GM19328 (cell line): ENCODE measurements around the gene ALDOA.
"Not testable (repeated sequence)": the region's sequence is repeated elsewhere in the genome, so short reads cannot be mapped to it uniquely, and the experiment has no call there.

Experiments
- ATAC-seq: cut with Tn5 transposase; IDR thresholded peaks from one replicate; pipeline ENCODE4 v1.9.1; 2021; ENCODE audit warnings: mild to moderate bottlenecking, moderate library complexity; ENCODE audit not compliant: unreplicated experiment

Gene ALDOA

GRCh38 chr16:30040690-30041089 lies 24.9 kb upstream of the ALDOA start:
- ATAC-seq, result not testable (repeated sequence)

DNA sequence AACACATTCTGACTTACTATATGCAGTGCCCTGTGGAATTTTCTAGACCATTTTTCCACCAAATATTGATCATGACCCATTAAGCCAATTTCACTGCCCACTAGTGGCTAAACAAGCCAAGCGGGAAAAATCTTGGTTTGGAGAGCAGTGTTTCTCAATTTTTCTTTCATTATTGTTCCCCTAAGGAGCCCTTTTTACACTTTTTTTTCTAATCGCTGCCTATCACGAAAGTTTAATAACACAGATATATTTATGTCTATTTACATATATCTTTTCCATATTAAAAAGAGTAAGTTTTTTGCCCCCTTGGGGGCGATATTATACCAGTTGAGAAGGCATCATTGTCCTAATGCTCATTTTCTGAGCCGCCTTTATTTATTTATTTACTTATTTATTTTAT lies 23.7 kb upstream of the ALDOA start:
- ATAC-seq, result no peak

DNA sequence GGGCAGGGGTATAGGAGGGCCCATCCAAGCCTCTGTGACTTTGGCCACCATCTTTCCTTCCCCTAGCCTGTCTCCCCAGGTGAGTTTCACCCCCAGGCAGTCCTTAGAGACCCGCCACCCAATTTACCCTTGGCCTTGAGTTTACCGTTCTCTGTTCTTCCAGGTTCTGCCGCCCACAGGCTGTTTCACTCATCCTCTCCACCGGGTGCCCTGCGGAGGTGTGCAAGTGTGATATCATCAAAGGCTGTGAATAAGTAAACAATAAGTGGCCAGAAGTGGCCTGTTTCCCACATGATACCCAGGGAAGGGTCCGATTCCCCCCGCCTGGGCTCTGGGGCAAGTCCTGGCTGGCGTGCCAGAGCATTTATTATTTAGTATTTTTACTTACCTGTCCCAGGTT lies 19.4 kb upstream of the ALDOA start:
- ATAC-seq, result no peak

GRCh38 chr16:30046588-30046987 lies 19.0 kb upstream of the ALDOA start:
- no peak for ATAC-seq

GRCh38 chr16:30049871-30050270 lies 15.7 kb upstream of the ALDOA start:
- ATAC-seq, result no peak

DNA sequence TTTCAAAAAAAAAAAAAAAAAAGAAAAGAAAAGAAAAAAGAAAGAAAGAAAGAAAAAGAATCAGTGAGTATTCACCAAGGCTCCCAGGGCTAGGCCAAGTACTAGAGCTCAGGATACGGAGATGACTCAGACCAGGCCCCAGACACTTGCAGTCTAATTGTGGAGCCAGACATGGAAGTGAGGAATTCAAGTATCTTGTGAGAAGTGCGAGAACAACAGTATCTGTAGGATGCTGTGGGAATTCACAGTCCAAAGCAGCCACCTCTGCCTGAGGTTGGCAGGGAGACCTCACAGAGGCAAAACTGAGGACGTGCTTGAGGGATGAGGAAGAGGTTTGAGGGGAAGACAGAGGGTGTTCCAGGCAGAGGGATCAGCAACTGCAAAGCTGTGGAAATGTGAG lies 14.0 kb upstream of the ALDOA start:
- no peak for ATAC-seq

GRCh38 chr16:30052671-30053372 lies 12.7 kb upstream of the ALDOA start:
- ATAC-seq, result no peak

- ATAC-seq, result no peak
These were observed 12.1 kb upstream of the ALDOA start for GRCh38 chr16:30053376-30054015.

GRCh38 chr16:30054451-30054850 lies 11.1 kb upstream of the ALDOA start:
- no peak for ATAC-seq

GRCh38 chr16:30054959-30055553 lies 10.5 kb upstream of the ALDOA start:
- ATAC-seq, result no peak

DNA sequence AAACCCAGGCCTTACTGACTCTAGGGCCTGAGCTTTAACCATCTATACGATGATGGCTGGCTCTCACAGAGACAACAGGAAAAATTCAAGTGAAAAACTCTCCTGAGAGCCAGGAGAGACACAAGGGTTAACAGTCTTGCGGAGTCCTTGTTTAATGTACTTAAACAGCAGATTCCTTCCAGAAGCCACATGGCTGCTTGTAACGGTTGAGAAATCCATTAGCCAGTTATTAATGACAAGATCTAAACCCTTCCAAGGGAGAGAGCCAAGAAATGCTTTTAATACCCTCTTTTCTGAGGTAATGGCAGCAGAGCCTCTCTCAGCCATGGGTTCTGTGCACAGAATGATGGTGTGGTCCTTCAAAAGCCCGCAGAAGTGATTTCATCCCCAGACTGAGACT lies 5.2 kb upstream of the ALDOA start:
- no peak for ATAC-seq

DNA sequence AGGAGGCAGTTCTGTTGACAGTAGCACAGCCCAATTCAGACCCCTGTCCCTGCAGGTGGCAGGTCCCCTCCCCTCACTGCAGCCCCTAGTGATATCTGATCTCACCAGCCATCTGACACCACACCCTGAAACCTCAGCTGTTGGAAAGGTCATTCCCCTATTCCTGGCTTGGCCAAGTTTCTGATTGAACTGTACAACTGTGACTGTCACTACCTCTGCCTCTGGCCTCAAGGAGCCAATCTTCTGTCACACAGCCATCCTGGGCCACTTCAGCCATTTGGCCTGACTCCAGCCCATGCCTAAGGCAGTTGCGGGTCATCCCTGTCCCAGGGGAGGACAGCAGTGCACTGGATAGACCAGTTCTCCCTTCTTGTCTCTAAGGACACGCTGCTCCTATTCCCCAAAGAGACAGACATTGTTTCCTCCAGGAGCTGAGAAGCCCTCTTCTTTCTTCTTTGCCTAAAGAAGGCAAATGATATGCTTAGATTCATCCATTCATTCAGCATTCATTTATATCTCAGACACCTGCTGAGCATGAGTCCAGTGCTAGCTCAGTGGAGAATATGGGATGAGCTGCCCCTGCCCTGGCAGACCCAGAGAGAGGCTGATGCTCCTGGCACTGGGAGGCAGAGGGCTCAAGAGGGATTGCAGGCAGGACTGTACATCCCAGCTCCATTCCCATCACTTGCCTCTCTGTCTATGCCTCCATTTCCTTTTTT lies 4.6 kb upstream of the ALDOA start:
- ATAC-seq, result no peak

GRCh38 chr16:30063278-30063892 lies 2.2 kb upstream of the ALDOA start:
- no peak for ATAC-seq

DNA sequence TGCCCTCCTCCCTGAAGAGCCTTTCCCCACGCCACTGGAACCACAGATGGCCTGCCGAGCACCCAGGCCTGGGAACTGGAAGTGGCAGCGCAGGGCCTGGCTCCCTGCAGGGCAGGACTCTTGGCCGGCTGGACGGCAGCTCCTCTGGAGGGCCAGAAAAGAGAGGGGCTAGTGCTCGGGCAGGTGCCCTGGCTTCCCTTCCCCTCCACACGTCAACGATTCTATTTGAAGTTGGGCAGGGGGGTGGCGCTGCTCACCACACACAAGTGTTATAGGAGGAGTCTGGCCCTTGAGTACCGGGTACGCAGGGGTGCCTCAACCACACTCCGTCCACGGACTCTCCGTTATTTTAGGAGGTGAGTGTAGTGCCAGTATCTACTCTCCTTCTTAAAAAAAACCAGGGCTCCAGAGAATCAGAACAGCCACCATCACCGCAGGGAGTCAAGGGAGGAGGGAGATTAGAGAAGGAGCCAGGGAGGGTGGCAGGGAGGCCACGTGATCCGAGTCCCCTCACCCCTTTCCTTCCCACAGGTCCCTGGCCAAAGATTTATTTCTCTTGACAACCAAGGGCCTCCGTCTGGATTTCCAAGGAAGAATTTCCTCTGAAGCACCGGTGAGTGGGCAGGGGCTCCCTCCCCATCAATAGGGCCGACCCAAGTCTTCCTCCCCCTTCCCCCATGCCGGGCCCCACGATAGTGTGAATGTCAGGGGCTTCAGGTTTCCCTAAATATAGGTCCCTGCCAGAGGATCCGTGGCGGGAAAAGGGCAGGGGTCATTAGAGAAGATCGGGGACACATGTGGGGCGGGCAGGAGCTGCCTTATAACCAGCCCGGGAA lies 1.4 kb upstream of the ALDOA start:
- no peak for ATAC-seq

DNA sequence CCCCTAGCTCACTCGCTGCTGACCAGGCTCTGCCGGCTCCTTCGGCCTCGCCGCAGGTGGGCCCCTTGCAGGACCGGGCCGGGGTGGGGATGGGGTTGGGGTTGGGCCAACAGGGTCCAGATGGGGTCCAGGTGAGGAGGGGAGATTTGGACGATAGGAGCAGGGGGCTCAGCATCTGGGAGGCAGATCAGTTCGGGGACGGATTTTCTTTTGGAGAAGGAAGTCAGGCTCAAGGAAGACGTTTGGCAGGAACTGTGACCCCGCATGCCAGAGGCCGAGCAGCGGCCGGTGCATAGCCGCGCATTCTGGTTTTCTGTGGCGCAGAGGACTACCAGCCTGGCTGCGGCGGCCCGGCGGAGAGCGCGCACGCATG lies 845 bp upstream of the ALDOA start:
- ATAC-seq, result no peak

GRCh38 chr16:30065943-30066760 lies 592 bp downstream of the ALDOA start:
- ATAC-seq, result no peak

GRCh38 chr16:30066761-30067583 lies 1.4 kb downstream of the ALDOA start:
- no peak for ATAC-seq

DNA sequence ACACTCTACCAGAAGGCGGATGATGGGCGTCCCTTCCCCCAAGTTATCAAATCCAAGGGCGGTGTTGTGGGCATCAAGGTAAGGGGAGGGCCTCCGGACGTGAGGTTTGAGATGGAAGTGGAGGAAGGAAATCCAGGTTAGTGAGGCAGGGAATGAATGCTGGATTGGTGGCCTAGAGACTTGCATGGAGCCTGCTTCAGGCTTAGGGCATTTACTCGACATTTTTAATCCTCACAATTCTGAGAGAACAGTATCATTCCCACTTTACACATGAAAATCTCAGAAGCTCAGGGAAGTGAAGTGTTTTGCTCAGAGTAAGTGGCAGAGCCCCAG lies 2.0 kb downstream of the ALDOA start:
- ATAC-seq, result no peak

DNA sequence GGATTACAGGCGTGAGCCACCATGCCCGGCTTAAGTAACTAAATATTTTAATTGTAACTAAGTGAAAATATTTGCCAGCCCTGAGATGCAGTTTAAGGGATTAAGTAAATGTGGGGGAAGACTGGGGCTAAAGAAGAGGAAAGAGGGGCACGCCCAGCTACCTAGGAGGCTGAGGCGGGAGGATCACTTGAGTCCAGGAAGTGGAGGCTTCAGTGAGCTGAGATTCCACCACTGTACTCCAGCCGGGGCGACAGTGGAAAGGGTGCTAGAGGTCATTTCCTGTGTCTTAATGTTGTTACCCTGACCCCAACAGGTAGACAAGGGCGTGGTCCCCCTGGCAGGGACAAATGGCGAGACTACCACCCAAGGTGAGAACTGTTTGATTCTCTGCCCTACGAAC lies 2.8 kb downstream of the ALDOA start:
- ATAC-seq, result no peak
